Ishikawa (cell line): Measurements from ENCODE around the gene ANK3.

Source experiments
- CREB1 ChIP-seq: IDR thresholded peaks from 2 replicates; pipeline ENCODE4 v1.6.1; 2012; ENCODE audit warnings: low read depth
- FOXM1 ChIP-seq: IDR thresholded peaks from 2 replicates; pipeline ENCODE4 v1.6.1; 2012; ENCODE audit warnings: low read depth, borderline replicate concordance
- REST ChIP-seq: IDR thresholded peaks from 2 replicates; pipeline ENCODE4 v1.6.1; 2012; ENCODE audit warnings: low read depth, mild to moderate bottlenecking
- TCF12 ChIP-seq: IDR thresholded peaks from 2 replicates; pipeline ENCODE4 v1.6.1; 2012; ENCODE audit warnings: low read depth
- YY1 ChIP-seq: IDR thresholded peaks from 2 replicates; pipeline ENCODE4 v1.6.1; 2012; ENCODE audit warnings: low read depth
- TF ChIP-seq, protein P1 (sequence below): IDR thresholded peaks from 2 replicates; pipeline ENCODE4 v1.6.1; 2012

DNA sequence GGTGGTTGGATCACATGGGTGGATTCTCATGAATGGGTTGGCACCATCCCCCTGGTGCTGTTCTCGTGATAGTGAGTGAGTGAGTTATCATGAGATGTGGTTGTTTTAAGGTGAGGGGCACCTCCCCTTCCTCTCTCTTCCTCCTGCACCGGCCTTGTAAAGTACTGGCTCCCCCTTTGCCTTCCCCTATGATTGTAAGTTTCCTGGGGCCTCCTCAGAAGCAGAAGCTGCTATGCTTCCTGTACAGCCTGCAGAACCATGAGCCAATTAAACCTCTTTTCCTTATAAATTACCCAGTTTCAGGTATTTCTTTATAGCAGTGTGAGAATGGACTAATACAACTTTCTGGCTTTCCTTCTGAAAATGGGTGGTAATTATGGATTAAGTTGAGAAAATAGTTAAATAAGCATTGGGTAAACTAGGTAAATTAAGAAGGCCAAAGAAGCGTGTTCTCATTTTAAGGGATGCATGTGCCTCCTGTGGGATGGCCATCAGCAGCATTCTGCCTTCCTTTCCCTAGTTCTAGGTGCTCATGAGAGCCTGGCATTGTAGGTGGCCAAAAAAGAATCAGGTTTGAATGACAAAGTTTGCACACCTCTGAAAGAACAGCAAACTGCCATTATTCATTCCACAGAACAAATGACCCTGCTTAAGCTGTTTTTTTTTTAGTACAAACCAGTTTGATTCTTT lies 242.0 kb downstream of the ANK3 start:
- TF ChIP-seq CREB1: no peak
- no peak for TF ChIP-seq YY1
- TF ChIP-seq TCF12: no peak
- TF ChIP-seq, protein P1, sequence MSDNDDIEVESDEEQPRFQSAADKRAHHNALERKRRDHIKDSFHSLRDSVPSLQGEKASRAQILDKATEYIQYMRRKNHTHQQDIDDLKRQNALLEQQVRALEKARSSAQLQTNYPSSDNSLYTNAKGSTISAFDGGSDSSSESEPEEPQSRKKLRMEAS: no peak
- no peak for TF ChIP-seq FOXM1
- no peak for TF ChIP-seq REST
